WTC11 (cell line): Measurements from ENCODE around the gene RAPGEF5.

Experiments used
- ATF2 ChIP-seq: sonication (generic); formaldehyde crosslinking; IDR thresholded peaks from 2 replicates; pipeline ENCODE4 v1.8.1; 2022; ENCODE audit warnings: low read depth, missing genetic modification reagents, borderline replicate concordance
- CTCF ChIP-seq: fragments of 200-600 bp; IDR thresholded peaks from 2 replicates; pipeline ENCODE4 v1.8.0; 2022; ENCODE audit warnings: antibody characterized with exemption
- E2F1 ChIP-seq: sonication (generic); formaldehyde crosslinking; IDR thresholded peaks from 2 replicates; pipeline ENCODE4 v1.8.0; 2022; ENCODE audit warnings: mild to moderate bottlenecking, missing genetic modification reagents
- ETV6 ChIP-seq: sonication (generic); formaldehyde crosslinking; IDR thresholded peaks from 2 replicates; pipeline ENCODE4 v1.8.1; 2022; ENCODE audit warnings: mild to moderate bottlenecking, missing genetic modification reagents
- FOXP4 ChIP-seq: sonication (generic); formaldehyde crosslinking; IDR thresholded peaks from 2 replicates; pipeline ENCODE4 v1.8.0; 2022; ENCODE audit warnings: mild to moderate bottlenecking, missing genetic modification reagents
- GTF2I ChIP-seq: fragments of 250-450 bp; sonication (Bioruptor Pico); conservative IDR thresholded peaks from 2 replicates; pipeline ENCODE4 v1.4.0; 2021; ENCODE audit warnings: mild to moderate bottlenecking
- MAX ChIP-seq: sonication (generic); formaldehyde crosslinking; IDR thresholded peaks from 2 replicates; pipeline ENCODE4 v1.8.0; 2022; ENCODE audit warnings: mild to moderate bottlenecking, missing genetic modification reagents
- NFYB ChIP-seq: sonication (generic); formaldehyde crosslinking; conservative IDR thresholded peaks from 2 replicates; pipeline ENCODE4 v1.8.0; 2022; ENCODE audit warnings: low read depth, missing genetic modification reagents
- NR2C2 ChIP-seq: sonication (generic); formaldehyde crosslinking; IDR thresholded peaks from 2 replicates; pipeline ENCODE4 v1.8.0; 2022; ENCODE audit warnings: mild to moderate bottlenecking, missing genetic modification reagents
- OVOL2 ChIP-seq: fragments of 250-450 bp; sonication (Bioruptor Pico); IDR thresholded peaks from 2 replicates; pipeline ENCODE4 v1.9.0; 2021; ENCODE audit warnings: mild to moderate bottlenecking, borderline replicate concordance
- ZNF512 ChIP-seq: sonication (generic); formaldehyde crosslinking; IDR thresholded peaks from 2 replicates; pipeline ENCODE4 v1.8.1; 2022; ENCODE audit warnings: missing genetic modification reagents, borderline replicate concordance

GRCh38 chr7:22196429-22196828 is 160.5 kb downstream of the RAPGEF5 start:
- no peak for TF ChIP-seq ZNF512 (CRISPR knock-in tag)
- no peak for TF ChIP-seq FOXP4 (CRISPR knock-in tag)
- no peak for TF ChIP-seq NR2C2
- TF ChIP-seq E2F1 (CRISPR knock-in tag): no peak
- no peak for TF ChIP-seq CTCF
- TF ChIP-seq ETV6 (CRISPR knock-in tag): no peak
- TF ChIP-seq MAX: no peak
- no peak for TF ChIP-seq ATF2 (CRISPR knock-in tag)
- no peak for TF ChIP-seq NFYB (CRISPR knock-in tag)
- no peak for TF ChIP-seq GTF2I
- no peak for TF ChIP-seq OVOL2 (CRISPR knock-in tag)
